Occipital lobe (tissue), 2 donors: ENCODE measurements around the gene TRPT1. TPM values are rescaled to one million over a fixed set of nuclear protein-coding genes. Genes with fewer than 3 reads are reported as not detected.

Source experiments
- DNase-seq: peaks from one replicate; lab custom pipeline; 2025; lab: John Stamatoyannopoulos, UW
- total RNA-seq: library from RNA; depleted of rRNA; stranded (reverse); fragments of >200 nt; gene quantifications from one replicate; pipeline ENCODE4 v1.2.3, GENCODE V29; 2014

Gene TRPT1
- total RNA-seq, 1 donor from 2014 or later, result 7.3 TPM

DNA sequence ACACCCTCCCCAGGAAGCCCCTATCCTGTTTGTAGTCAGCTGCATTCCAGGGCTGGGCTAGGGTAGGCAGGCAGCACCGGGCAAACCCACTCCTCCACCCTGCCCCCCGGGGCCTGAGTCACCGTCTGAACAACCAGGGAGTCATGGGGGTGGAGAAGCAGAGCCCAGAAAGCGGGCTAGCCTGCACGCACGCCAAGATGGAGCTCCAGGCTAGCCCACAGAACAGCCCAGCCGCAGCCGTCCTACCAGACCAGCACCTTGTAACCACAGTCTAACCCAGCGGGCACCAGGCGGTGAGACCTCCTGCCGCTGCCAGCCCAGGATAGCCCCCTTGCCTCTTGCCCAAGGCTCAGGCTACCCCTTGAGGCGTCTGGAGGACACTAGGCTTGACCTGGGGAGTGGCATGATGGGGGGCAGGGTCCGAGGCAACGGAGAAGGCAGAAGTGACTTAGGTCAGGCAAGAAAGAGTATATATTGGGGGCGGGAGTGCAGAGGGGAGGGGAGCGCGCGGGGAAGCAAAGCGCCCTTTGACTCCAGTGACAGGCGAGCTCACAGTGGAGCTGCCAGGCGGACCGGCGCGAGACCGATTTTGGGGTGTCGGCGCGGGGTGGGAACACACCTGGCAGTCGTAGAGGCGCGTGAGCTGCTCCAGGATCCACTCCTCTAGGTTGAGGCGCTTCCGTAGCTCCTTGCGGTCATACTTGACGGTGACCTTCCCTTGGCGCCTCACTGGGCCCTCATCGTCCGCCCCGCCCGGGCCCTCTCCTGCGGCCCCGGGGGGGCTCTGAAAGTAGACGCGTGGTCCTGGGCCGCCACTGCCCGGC, 20.0 kb upstream of the TRPT1 start:
- no peak for DNase-seq

DNA sequence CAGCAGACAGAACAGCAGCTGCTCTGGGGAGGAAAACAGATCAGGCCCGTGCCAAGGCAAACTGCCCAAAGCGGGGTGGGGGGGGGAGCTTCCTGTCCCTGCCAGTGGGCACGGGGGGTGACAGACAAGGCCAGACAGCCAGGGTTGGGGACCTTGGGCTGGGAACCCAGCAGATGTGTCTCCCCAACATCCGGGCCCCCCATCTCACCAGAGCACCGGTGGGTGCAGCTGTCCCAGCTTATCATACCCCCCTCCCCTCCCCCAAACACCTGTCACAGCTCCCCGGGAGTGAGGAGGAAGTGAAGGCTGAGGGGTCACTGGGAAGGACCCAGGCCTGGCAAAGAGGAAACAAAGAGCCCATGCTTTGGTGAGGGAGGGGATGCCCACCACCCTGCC, 19.4 kb upstream of the TRPT1 start:
- no peak for DNase-seq

DNA sequence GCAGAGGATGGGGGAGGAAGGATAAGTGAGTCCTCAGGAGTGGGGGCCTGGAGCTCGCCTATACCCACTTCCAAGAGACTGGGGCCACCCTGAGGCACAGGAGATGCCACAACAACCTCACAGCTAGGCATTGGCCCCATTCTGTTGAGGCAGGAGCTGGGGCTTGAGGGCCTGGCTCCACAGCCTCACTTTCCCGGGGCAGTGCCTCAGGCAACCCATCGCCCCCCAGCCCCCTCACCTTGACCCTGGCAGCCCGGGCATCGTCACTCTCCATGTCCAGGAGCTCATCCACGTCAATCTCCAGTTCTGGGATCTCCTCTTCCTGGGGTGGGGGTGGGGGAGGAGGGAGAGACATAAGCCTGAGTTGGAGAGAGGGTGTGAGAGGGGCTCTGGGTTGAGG, 19.0 kb upstream of the TRPT1 start:
- DNase-seq, result no peak

DNA sequence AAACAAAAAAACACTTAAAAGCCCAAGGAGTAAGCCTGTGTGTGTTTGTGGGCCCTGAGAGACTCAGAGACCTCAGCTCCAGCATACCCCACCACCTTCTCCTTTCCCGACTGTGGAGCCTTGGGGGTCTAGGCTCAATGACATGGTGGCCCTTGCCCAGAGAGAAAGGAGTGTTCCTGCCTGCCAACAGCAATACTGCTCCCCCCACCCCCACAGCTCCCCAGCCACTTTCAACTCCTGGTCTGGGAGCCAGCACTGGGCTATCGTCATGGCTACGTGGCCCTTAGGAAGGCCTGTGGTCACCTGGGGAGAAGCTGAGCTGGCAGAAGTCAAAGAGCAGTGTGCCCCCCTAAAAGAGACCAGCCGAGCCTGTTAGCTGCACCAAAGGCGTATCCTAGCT, 18.1 kb upstream of the TRPT1 start:
- DNase-seq, result no peak

DNA sequence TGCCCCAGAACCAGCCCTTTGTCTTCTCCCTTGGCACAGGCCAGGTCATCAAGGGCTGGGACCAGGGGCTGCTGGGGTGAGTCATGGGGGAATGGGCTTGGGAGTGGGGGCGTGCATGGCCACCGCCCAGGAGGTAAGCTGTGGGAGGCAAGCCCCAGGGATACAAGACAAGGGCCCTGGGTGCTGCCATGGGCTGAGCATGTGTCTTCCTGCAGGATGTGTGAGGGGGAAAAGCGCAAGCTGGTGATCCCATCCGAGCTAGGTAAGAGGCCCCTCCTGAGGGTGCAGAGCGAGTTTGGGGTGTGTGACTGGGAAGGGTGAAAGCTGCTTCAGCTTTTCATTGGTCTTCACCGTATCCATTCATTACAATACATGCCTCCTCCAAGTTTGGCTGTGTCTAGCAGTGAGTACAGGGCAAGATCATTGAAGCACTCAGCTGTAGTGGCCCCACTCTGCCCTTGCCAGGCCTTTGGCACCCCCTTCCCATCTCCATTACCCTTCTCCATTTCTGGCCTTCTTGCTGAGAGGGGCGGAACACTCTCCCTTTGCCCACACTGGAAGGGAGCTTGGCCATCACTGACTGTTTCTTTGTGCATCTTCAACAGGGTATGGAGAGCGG, 17.4 kb upstream of the TRPT1 start:
- no peak for DNase-seq

DNA sequence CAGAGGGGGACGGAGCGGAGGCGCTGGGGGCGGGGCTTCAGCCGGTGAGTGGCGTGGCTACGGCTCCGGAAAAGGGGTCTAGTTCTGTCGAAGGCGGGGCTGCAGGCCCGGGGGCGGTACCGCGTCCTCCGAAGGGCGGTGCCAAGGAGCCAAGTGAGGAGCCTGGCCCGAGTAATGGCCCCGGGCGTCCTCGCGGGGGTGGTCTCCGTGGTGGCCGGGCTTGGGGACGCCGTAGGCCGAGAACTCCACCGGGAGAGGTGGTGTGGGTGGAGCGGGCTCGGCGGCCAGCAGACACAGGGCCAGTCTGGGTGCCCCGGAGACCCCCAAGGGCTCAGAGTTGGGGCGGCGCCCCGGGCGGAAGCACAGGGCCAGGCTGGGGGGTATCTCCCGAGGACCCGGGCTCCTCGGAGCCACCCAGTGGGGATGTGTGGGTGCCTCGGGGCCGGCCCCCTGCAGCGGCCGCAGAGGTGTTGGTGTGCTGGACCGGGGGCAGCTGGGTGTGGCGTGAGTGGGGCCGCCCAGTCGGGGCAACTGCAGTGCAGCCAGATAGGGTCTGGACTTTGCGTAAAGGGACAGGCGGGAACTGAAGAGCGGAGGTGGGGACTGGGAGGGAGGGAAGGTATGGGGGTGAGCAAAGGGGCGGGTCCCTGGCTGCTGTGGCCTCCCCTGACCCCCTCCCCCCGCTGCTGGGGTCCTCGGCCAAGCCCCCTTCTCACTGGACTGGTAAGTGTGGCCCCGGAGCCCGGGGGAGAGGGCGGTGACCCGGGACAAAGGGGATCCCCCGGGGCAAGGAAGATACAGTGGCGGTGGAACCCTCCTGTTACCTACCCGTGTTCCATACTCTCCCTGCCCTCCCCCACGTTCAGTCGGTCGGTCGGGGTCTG, 15.7 kb upstream of the TRPT1 start:
- no peak for DNase-seq

DNA sequence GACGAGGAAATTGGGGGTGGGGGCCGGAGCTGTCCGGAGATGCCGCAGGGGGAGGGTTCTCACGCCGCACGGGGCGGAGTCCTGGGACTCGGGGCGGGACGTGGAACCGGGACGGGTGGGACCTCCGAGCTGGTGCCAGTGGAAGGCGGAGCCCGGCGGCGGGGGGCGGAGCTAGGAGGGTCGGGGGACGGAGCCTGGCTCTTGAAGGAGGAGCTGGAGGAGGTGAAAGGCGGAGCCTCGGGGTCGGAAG, 15.2 kb upstream of the TRPT1 start:
- DNase-seq, result peak; percentile 100

DNA sequence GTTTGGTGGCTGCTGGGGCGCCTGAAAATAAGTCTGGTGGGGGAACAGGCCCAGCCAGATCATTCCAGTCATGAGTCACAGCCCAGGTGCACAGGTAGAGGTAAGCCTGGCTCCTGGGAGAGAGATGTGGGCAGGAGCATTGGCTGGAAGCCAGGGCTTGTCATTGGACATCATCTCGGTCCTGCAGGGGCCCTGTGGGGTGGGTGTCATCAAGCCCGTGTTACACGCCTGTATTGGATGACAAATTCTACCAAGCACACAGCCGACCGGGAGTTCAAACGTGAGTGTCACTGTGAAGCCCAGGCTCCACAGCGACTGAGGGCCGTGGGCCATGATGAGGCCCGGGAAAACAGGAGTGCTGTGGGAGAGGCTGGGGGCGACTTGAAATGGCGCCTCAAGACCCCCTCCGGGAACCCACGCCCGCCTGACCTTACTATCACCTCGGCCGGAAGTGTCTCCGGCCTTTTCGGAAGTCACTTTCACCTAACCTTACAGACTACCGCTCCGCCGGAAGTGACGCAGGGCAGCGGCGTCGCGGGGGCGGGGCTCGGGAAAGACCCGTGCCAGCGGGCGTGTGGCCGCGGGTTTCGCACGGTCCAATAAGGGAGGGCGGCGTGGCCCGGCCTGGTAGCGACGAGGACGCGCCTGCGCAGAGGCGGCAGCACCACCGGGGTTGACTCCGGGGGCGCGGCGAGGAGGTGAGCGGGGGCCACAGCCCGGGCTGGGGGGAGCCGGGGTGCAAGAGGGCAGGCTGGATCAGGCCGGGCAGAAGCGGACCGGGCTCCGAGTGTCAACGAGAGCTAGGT, 14.7 kb upstream of the TRPT1 start, which contains the start of gene FKBP2:
Gene FKBP2 (plus strand): TSS at position 661 of the 806 bp plus-strand sequence. CDS start 1,293 bp downstream, outside the sequence.
- peak; percentile 94 for DNase-seq

DNA sequence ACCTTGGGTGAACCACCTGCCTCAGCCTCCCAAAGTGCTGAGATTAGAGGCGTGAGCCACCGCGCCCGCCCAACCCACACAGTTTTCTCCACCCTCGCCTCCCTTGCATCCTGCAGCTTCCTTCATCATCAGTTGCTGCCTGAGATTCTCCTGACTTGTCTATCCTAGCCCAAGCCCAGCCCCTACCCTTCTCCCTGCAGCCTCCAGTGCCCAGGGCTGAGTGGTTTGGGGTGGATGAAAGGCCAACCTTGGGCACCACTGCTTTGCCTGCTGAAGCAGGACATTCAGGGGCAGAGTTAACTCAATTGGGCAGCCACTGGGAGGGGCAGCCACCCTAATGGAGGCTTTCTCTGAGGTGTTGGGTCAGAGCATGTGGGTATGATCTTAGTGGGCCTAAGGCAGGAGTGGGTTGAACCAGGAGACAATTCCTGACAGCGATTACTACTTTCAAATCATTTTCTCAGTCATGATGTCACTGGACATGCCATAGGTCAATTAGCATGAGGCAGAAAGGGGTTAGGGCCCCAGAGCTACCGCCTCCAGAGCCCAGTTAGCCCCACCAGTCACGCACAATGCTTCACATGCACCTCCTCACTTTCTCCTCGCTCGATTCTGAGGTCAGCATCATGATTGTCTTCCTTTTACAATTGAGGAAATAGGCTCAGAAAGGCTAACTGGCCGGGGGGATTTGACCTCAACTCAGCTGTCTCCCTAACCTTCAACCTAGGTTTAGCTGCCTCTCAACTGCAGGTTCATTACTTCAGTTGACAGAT, 13.9 kb upstream of the TRPT1 start:
- DNase-seq, result no peak

DNA sequence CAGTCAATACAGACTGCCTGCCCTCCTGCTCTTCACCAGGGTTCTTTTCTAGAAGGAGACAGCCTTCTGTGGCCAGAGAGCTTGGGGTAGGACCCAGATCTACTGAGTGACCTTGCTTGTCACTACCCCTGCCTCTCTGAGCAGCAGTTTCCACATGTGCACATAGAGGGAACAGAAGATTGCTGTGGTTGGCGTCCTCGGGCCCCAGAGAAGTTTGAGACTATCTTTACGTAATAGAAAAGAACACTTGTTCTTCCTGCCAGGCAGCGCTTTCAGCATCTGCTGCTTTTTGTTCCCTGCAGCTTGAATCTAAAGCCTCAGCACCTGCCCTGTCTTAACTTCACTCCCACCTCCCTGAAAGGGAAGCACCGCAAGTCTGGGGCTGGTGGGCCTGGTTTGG, 13.0 kb upstream of the TRPT1 start:
- no peak for DNase-seq

DNA sequence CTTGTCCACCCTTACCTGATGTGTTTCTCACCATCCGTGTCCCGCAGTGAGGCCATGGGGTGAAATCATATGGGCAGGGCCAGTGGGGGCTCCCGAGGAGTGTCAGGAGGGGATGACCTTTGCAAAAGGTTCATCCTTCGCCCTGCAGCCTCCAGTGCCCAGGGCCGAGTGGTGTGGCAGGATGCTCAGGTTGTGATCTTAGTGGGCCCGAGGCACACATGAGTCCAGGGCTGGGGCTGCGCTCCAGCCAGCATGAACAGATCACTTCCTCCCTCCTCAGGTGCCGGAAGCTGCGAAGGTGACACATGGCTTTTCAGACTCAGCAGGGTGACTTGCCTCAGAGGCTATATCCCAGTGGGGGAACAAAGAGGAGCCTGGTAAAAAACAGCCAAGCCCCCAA, 12.1 kb upstream of the TRPT1 start:
- DNase-seq, result no peak

DNA sequence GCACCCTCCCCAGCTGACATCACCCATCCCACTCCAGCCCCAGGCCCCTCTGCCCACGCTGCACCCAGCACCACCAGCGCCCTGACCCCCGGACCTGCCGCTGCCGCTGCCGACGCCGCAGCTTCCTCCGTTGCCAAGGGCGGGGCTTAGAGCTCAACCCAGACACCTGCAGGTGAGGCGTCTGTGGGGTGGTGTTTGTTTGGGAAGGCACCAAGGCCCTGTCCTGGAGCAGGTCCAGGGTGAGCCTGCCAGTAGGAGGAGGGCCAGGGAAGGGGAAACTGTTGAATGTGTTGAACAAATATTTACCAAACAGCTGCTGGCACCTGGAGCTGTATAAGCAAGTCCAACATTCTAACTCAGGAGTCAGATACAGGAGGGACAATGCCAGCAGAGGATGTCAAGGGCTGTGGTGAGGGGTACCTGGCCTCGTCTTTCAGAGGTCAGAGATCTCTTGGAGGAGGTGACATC, 11.5 kb upstream of the TRPT1 start:
- DNase-seq, result no peak

DNA sequence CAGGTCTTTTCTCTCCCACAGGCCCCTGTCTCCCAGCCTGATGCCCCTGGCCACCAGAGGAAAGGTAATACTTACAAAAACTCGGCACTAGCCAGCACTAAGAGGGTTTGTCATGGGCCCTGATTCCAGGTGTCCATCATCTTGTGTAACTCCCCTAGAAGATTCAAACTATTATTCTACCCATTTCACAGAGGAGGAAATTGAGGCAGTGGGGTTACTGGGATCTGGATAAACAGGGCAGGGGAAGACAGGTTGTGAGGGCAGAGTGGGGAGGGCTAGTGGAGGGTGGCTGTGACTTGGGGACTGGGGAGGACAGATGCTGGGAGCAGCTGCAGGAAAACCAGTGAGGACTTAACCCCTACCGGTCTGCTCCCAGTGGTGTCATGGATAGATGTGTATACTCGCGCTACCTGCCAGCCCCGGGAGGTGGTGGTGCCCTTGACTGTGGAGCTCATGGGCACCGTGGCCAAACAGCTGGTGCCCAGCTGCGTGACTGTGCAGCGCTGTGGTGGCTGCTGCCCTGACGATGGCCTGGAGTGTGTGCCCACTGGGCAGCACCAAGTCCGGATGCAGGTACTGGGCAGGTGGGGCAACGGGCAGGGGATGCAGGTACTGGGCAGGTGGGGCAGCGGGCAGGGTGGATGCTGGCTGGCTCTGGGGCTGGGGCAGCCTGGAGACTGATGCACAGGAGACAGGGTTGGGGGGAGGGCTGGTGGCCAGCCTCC, 9.6 kb upstream of the TRPT1 start:
- DNase-seq, result no peak

DNA sequence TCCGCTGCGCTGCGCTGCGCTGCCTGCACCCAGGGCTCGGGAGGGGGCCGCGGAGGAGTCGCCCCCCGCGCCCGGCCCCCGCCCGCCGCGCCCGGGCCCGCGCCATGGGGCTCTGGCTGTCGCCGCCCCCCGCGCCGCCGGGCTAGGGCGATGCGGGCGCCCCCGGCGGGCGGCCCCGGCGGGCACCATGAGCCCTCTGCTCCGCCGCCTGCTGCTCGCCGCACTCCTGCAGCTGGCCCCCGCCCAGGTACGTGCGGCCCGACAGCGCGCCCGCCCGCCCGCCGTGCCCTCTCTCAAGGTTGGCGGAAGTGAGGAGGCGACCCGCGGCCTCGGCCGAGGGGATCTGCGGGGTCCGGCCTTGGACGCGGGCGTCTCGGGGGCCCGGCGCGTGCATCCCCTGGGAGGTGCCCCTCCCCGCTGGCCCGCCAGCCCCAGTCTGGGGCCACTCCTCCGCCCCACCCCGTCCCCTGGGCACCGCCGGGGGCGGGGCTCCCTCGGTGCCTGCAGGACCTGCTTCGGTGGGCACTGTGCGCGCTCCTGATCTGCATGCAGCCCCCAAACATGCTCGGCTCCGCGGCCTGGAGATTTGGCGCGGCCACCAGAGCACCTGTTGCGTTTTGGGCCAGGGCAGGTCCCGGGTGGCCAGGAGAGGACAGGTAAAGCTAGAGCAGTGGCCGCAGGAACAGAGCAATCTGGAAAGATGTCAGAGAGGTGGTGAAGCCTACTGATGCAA, 8.8 kb upstream of the TRPT1 start:
- no peak for DNase-seq

DNA sequence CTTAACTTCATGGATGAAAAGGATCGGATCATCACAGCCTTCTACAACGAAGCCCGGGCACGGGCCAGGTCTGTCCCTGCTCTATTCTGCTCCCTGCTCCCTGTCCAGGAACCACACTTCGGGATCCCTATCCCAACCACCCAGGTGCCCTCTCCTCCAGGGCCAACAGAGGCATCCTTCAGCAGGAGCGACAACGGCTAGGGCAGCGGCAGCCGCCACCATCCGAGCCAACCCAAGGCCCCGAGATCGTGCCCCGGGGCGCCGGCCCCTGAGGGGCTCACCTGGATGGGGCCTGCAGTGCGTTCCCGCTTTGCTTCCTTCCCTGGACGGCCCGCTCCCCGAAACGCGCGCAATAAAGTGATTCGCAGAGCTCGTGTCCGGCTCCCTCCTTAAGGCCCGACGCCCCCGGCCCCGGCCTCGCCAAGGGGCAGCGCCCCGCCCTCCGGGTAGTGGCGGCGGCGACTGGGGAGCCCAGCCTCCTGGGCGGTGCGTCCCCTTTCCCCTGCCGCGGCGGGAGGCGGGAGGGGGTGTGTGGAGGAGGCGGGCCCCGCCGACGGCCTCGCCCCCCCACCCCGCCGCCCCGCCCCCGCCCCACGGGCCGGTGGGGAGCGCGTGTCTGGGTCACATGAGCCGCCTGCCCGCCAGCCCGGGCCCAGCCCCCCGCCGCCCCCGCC, 8.1 kb upstream of the TRPT1 start, which contains the start of gene VEGFB:
Gene VEGFB (plus strand): TSS at position 672 of the 674 bp plus-strand sequence. CDS start 250 bp downstream, outside the sequence.
- DNase-seq, result no peak

DNA sequence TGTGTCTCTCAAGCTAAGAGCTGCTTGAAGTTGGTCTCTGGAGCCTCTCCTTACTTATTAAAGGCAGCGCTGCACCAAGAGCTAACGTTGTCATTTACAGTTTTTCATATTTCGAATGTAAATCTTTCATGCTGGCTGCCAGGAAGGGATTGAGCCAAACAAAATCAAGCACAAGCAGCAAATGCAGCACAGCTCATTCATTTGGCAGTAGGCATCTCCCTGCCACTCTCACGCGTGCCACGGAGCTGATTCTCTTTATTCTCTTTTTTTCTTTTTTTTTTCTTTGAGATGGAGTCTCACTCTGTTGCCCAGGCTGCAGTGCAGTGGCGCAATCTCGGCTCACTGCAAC, 7.0 kb upstream of the TRPT1 start:
- DNase-seq, result no peak

DNA sequence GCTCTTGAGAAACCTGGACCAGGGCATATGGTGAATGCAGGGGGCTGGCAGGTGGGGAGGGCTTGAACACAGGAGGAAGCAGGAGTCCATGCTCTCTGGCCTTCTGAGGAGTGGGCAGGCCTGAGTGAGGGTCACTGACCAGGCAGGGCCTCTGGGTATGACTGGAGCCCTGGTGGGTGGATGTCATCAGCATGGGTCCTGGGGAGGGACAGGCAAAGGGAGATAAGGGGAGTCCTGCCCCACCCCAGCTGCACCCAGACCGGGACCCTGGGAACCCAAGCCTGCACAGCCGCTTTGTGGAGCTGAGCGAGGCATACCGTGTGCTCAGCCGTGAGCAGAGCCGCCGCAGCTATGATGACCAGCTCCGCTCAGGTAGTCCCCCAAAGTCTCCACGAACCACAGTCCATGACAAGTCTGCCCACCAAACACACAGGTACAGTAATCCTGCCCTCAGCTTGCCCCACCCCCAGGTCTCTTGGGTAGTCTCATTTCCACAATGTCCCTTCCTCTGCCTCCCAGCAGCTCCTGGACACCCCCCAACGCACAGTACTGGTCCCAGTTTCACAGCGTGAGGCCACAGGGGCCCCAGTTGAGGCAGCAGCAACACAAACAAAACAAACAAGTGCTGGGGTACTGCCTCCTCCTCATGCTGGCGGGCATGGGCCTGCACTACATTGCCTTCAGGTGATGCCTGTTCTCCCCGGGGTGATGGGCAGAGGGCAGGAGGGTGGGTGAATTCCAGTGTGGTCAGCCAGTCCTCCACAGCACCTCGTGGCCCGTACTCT, 6.4 kb upstream of the TRPT1 start:
- DNase-seq, result no peak

DNA sequence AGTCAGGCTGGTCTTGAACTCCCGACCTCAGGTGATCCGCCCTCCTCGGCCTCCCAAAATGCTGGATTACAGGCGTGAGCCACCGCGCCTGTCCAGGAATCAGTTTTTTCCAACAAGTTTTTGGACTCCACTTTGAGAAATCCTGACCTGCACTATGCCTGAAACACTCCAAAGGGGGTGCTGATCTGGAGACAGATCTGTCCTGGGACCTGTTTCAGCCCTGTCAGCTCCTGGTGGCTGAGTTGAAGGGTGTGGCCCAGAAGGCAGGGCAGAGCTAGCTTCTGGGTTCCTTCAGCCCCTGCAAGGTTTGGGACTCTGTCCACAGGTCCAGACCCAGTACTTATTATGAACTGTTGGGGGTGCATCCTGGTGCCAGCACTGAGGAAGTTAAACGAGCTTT, 5.6 kb upstream of the TRPT1 start:
- no peak for DNase-seq
